Mucosa of descending colon (tissue), 3 donors: ENCODE measurements around the gene SH2D3C. TPM values are rescaled to one million over a fixed set of nuclear protein-coding genes. Genes with fewer than 3 reads are reported as not detected.
A peak's percentile ranks its signal among the peaks of the same experiment; 100 is the strongest.
"Not testable (repeated sequence)": the region's sequence is repeated elsewhere in the genome, so short reads cannot be mapped to it uniquely, and the experiment has no call there.

Experiments used
- ATAC-seq: fragments of 200-7000 bp; cut with Tn5 transposase; one replicate; pipeline ENCODE4 v1.9.1; 2020; ENCODE audit warnings: mild to moderate bottlenecking, moderate library complexity
- DNase-seq, 3 donors: peaks; one replicate each; pipeline ENCODE4 v3.0.0-alpha.2; 2020
- H3K36me3 ChIP-seq: fragments of 200-600 bp; one replicate; pipeline ENCODE4 v1.8.0; 2021; ENCODE audit warnings: low read depth, mild to moderate bottlenecking
- H3K4me1 ChIP-seq: fragments of 200-600 bp; one replicate; pipeline ENCODE4 v1.8.0; 2021; ENCODE audit warnings: low read depth, mild to moderate bottlenecking
- H3K4me3 ChIP-seq: fragments of 200-600 bp; one replicate; pipeline ENCODE4 v1.8.0; 2021; ENCODE audit warnings: mild to moderate bottlenecking
- H3K9me3 ChIP-seq: fragments of 200-600 bp; one replicate; pipeline ENCODE4 v1.8.0; 2021; ENCODE audit warnings: mild to moderate bottlenecking
- CTCF ChIP-seq: fragments of 200-600 bp; IDR thresholded peaks from one replicate; pipeline ENCODE4 v1.8.0; 2022; ENCODE audit warnings: antibody characterized with exemption, mild to moderate bottlenecking
- intact Hi-C, 2 donors: fragments of 100-400 bp; cut with DNase I in 1 of 2; cut with micrococcal nuclease in 1 of 2; formaldehyde crosslinking; loops; one replicate each; pipeline versions ENCODE4 v1.11.0 to v1.11.1; 2022; cut with DNase I, micrococcal nuclease
- total RNA-seq, 3 donors: library from RNA; stranded (reverse); fragmentation: NEBNext Ultra II Directional in 2 of 3; extraction: Animal tissue kit (Norgen Biotek cat#: 25700) in 2 of 3; gene quantifications; one replicate each; pipeline versions ENCODE4 v1.2.1 to v1.2.4, GENCODE V29; 2021 to 2023
- donor health status: DM: no; HTN: no; CAD: no; lungs with moderate emphysema.
- donor health status: DM: no; HTN: no; CAD: no.
- donor health status: DM: no; HTN: yes; CAD: no.

Gene SH2D3C
- total RNA-seq, 3 donors from 2014 or later, result 3.2 to 7.4 (median 4.7) TPM

- no peaks in the 10 kb centered on the region for H3K4me1 ChIP-seq
- no peaks in the 10 kb centered on the region for H3K36me3 ChIP-seq
- H3K4me3 ChIP-seq, result no peak overlapping the region
- ATAC-seq, result peak; percentile 77
- H3K9me3 ChIP-seq, result no peaks in the 10 kb centered on the region
- TF ChIP-seq CTCF, result no peak
- intact Hi-C loops, result no loop called here
- DNase-seq, result peak in 2 of 3 donors; percentile 64 to 76
Measured at GRCh38 chr9:127763918-127764384, 14.5 kb downstream of the SH2D3C start.

DNA sequence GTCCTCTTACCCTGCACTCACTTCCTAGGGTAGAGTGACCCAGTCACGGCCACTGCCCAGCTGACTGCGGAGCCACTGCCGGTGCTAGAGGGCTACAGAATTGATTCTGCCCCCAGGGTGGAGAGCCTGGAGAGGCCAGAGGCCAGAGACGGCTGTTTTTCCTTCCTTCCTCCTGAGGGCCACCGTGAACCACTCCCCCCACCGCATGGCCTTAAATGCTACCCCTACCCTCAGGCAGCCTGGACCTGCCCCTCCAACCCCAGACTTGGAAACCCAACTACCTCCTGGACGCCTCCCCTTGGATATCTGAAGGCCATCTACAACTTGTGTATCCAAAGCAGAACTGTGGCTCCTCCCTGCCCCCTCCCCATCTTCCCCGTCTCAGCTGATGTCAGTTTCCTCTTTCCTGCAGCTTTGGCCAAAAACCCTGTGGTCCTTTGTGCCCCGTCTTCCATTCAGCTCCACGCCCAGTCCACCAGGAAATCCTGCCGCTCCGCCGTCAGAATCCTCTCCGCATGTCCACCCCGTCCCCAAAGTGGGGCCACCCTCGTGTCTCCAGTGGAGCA is 16.3 kb downstream of the SH2D3C start:
- H3K36me3 ChIP-seq, result no peaks in the 10 kb centered on the region
- no peak overlapping the region for H3K4me3 ChIP-seq
- no peaks in the 10 kb centered on the region for H3K9me3 ChIP-seq
- ATAC-seq, result peak; percentile 39
- no peaks in the 10 kb centered on the region for H3K4me1 ChIP-seq
- intact Hi-C loops, result no loop called here
- DNase-seq, result peak in 1 of 3 donors; percentile 43
- no peak for TF ChIP-seq CTCF

- Histone ChIP-seq H3K9me3 (no peaks in the 10 kb centered on the region), H3K4me3 (no peak overlapping the region), H3K4me1 (no peaks in the 10 kb centered on the region), H3K36me3 (no peaks in the 10 kb centered on the region)
- TF ChIP-seq CTCF, result no peak
- intact Hi-C loops, result no loop called here
- DNase-seq (no peak), ATAC-seq (no peak)
Measured at GRCh38 chr9:127761491-127761956, 16.9 kb downstream of the SH2D3C start.

DNA sequence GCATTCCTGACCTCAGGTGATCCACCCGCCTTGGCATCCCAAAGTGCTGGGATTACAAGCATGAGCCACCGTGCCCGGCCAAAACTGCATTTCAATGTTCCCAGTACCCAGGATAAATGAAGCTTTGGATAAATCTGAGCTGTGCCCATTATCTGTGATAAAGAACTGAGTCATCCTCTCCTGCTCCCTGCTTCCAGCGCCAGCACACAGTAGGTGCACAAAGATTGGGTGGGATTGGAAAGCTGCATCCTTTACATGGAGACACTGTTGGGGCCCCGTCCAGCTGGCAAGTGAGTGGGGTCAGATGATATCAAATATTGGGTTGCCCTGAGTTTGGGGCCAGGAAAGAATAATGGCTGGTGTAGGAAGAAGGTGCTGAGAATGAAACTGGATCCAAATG is 17.4 kb downstream of the SH2D3C start:
- H3K4me3 ChIP-seq, result no peak overlapping the region

GRCh38 chr9:127758843-127759242 is 19.6 kb downstream of the SH2D3C start:
- Histone ChIP-seq H3K4me1 (no peaks in the 10 kb centered on the region), H3K4me3 (no peak overlapping the region), H3K36me3 (no peaks in the 10 kb centered on the region), H3K9me3 (no peaks in the 10 kb centered on the region)
- intact Hi-C loops, result no loop called here
- DNase-seq, result no peak
- no peak for ATAC-seq
- no peak for TF ChIP-seq CTCF

More for the DNA sequence above, 17.4 kb downstream of the SH2D3C start:
- no peaks in the 10 kb centered on the region for H3K4me1 ChIP-seq
- intact Hi-C loops, result no loop called here
- no peaks in the 10 kb centered on the region for H3K9me3 ChIP-seq
- H3K36me3 ChIP-seq, result no peaks in the 10 kb centered on the region
- TF ChIP-seq CTCF, result no peak
- no peak for ATAC-seq
- DNase-seq, result no peak

- intact Hi-C loops, H3K4me3 ChIP-seq, H3K4me1 ChIP-seq, DNase-seq, ATAC-seq, H3K36me3 ChIP-seq, H3K9me3 ChIP-seq: not testable (repeated sequence)
Measured at GRCh38 chr9:127756776-127757175, 21.7 kb downstream of the SH2D3C start.
